ENCODE data around the gene TCEAL5.
"Not testable (repeated sequence)": the region's sequence is repeated elsewhere in the genome, so short reads cannot be mapped to it uniquely, and the experiment has no call there.

Gene TCEAL5

DNA sequence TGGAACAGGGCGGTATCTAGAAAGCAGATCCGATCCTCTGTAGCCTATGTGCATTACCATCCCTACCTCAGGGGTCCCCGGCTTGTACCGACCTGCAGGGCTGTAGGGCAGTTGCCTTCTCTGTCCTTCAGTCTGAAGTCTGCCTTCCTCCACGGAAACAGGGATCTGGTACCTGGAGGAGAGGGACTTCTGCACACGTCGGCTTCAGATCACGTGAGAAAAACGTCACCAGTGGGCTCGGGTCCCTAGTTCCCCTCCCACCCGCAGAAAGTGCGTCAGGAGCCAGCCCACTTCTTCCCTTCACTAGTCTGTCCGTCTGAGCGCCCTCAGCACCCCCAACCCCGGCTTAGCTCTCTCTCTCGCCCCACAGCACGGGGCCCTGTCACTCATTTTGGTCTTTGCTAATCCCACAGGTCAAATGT, at the start of gene TCEAL5:
Gene TCEAL5, minus strand, starts transcription at position 170 of the 422 bp plus-strand sequence. CDS start 2,187 bp downstream, outside the sequence.
- no peak for DNase-seq (ENCODE audit: low read depth in 4 of 4, low spot score in 1 of 4)

DNA sequence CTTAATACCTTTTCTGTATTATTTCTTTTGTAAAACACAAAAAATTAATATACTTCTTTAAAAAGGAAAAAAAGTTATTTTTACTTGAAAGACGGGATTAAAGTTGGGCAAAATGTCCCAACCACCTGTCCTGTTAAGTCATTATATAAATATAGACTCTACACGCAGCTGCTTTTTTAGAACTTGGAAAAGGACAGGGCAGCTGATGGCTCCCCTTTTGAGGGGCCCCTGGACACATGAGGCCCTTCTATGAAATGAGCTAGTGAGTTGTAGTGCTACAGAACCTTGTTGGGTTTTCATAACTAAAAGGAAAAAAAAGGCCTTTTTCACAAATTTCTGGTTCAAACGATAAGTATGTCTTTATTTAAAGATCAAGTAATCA, 34.8 kb upstream of the TCEAL5 start:
- no peak for DNase-seq (ENCODE audit: low read depth in 4 of 4, low spot score in 1 of 4)

GRCh38 chrX:103310555-103311398, 34.2 kb upstream of the TCEAL5 start, which contains the start of gene BEX2:
Gene BEX2 (minus strand): TSS chrX:103310990. CDS start chrX:103309976, 1,014 bp downstream.
- DNase-seq (ENCODE audit: low read depth in 4 of 4, low spot score in 1 of 4): peak; percentile 56 to 76 (median 58)

DNA sequence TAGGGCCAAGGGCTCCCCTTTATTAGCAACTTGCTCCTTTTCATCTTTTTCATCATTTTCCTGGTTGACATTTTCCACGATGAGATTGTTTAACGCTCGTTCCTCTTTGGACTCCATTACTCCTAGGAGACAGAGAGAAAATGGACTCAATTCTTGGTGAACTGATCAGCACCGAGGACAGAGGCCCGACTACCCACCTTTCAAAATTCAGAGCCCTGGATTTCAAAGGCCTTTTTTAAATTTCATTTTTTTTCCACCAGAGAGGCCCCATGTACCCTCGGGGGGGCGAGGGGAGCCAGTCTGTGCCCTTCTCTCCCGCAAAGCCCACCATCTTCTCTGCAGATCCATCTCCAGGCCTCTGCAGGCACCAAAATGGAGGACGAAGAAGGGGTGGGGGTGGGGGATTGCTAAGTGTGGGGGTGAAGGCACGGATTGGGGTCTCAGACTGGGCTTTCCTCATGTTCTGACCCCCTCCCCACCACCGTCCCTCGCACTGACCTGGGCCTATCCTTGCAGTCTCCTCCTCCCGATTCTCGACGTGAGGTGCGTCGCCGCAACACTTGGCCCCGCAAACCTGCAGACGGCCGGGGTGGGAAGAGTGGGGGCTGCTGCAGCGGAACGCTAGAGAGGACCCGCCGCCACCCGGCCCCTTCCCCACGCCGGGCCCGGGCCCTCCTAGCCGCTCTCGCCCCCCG, 33.5 kb upstream of the TCEAL5 start:
- no peak for DNase-seq (ENCODE audit: low read depth in 4 of 4, low spot score in 1 of 4)

- not testable (repeated sequence) for DNase-seq (ENCODE audit: low read depth in 4 of 4, low spot score in 1 of 4)
These were observed 29.1 kb upstream of the TCEAL5 start for GRCh38 chrX:103305666-103306065.

- DNase-seq (ENCODE audit: low read depth in 4 of 4, low spot score in 1 of 4): no peak
These were observed 28.2 kb upstream of the TCEAL5 start for GRCh38 chrX:103304705-103305104.

DNA sequence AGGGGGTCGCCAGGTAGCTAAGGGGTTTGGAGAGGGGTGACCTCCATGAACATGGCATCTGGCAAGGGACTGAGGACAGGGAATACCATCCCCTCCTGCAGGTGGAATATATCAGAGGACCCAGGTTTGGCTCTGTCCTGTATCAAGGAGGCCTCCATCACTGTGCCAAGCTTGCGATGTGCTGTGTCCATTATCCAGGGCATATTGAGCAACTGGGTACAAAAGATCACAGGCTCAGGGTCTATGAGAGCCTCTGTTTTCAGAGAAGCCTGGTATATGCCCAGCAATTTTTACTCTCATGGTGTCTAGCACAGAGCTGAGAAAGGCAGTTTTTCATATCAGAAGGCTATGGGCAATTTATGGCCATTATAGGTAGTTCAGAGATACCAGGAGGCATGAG, 16.6 kb upstream of the TCEAL5 start:
- DNase-seq (ENCODE audit: low read depth in 4 of 4, low spot score in 1 of 4): no peak

DNA sequence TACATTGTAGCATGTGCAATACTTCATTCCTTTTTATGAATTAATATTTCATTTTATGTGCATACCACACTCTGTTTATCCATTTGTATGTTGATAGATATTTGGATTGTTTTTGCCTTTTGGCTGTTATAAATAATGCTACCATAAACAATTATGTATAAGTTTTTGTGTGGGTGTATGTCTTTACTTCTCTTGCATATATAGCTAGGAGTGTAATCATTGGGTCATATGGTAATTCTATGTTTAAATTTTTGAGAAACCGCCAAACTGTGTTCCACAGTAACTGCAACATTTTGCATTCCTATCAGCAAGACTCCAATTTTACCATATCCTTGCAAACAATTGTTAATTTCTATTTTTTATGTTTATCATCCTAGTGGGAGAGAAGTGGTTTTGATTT, 3.1 kb upstream of the TCEAL5 start:
- DNase-seq (ENCODE audit: low read depth in 4 of 4, low spot score in 1 of 4): no peak

DNA sequence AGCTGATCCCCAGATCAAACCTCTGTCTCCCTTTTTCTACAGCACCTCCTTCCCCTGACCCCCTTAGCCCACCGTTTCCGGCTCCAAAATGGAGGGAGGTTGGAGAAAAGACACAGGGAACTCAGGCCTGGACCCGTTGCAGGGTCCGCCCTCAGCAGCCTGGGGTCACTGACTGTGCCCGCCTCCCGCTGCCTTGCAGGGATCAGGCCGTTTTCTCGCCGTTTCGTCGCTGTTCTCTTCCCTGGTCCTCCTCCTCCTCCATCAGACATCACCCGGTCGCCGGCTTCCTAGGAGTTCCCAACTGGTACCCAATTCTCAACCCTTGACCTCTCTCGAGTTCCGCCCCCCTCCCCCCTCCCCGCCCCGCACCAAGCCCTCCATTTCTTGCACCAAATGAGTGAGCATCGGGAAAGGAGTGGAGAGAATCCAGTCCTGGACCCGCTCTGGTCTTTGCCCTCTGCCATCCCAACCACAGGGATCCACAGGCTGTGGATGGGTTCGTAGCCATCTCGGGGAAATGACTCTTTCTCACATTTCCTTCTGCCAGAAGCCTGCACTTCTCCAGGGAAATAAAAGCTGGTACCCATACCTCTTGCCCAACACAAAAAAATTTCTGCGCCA, 493 bp downstream of the TCEAL5 start:
- no peak for DNase-seq (ENCODE audit: low read depth in 4 of 4, low spot score in 1 of 4)

DNA sequence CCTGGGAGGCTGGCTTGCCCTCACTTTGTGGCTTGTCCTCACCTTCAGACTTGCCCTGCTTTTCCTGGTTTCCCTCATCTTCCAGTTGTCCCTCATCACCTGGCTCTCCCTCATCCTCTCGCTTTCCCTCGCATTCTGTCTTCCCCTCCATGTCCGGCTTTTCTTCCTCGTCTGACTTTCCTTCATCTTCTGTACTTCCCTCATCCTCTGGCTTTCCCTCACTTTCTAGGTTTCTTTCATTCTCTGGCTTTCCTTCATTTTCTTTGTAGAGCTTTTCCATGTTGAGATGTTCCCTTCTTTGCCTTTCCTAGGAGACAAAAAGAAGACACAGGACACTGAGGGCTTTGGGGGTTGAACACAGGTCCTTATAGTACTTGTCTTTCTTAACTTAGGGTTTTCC, 2.3 kb downstream of the TCEAL5 start:
- DNase-seq (ENCODE audit: low read depth in 4 of 4, low spot score in 1 of 4): no peak

DNA sequence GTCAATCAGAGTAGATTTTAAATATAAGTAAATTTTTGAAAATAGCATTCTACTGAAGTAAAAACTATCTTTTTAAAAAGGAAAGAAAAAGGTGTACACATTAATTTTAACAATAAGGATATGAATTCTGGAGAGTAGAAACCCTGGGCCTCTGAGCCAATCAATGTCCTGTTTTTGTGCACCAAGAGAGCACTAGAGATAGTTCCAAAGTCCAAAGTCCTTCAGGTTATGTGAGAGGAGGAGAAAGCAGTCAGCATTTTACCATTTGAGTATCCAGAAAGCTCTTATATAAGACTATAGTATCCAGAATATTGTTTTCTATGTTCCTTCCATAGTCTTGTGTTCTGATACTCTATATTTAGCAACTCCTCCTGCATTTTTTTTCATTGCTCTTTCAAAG, 18.3 kb downstream of the TCEAL5 start:
- no peak for DNase-seq (ENCODE audit: low read depth in 4 of 4, low spot score in 1 of 4)

GRCh38 chrX:103256651-103257050, 19.9 kb downstream of the TCEAL5 start:
- no peak for DNase-seq (ENCODE audit: low read depth in 4 of 4, low spot score in 1 of 4)

- peak; percentile 17 to 51 (median 34) for DNase-seq (ENCODE audit: low read depth in 4 of 4, low spot score in 1 of 4)
These were observed 21.5 kb downstream of the TCEAL5 start, which contains the start of gene TCEAL8 for GRCh38 chrX:103254921-103255493. Gene TCEAL8 (minus strand): TSS chrX:103255155. CDS start chrX:103253979, 1,176 bp downstream.

- DNase-seq (ENCODE audit: low read depth in 4 of 4, low spot score in 1 of 4): peak in 2 of 4 experiments; percentile 7 to 16
These were observed 22.3 kb downstream of the TCEAL5 start for GRCh38 chrX:103254171-103254824.

DNA sequence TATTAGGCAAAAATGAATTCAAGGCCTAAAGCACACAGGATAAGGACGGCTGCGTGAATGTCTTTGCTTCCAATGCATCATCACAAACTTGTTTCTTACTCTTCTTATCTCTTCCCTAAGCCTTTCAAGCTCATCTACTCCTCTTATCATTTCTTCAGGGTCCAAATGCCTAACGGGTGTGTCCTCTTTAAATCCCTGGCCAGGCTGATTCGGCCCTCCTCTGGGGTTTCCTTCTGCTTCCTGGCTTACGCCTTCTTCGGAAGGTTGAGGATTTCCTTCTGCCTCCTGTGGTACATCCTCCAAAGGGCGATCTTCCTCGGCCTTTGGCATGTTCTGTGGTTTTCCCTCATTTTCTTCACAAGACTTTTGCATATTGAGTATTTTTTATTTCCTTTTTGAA, 22.9 kb downstream of the TCEAL5 start:
- no peak for DNase-seq (ENCODE audit: low read depth in 4 of 4, low spot score in 1 of 4)

- no peak for DNase-seq (ENCODE audit: low read depth in 4 of 4, low spot score in 1 of 4)
These were observed 25.6 kb downstream of the TCEAL5 start for GRCh38 chrX:103250977-103251376.

DNA sequence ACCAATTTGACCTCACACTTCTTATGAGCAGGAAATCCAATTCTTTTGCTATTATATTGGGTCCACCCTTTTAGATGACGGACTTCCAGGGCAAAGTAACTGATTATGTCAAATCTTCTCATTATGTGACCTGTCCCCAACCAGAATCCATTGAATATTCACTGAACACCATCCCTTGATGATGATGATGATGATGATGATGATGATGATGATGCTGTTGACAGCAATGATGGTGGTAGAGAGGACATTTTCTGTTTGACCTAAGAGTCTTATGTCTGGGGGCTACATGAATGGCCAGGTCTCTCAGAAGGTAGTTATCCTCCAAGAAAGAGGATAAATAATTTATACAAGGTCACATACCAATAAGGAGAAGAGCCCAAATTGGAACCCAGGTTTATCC, 26.7 kb downstream of the TCEAL5 start:
- no peak for DNase-seq (ENCODE audit: low read depth in 4 of 4, low spot score in 1 of 4)

- DNase-seq (ENCODE audit: low read depth in 4 of 4, low spot score in 1 of 4): no peak
These were observed 28.0 kb downstream of the TCEAL5 start for GRCh38 chrX:103248553-103248952.

DNA sequence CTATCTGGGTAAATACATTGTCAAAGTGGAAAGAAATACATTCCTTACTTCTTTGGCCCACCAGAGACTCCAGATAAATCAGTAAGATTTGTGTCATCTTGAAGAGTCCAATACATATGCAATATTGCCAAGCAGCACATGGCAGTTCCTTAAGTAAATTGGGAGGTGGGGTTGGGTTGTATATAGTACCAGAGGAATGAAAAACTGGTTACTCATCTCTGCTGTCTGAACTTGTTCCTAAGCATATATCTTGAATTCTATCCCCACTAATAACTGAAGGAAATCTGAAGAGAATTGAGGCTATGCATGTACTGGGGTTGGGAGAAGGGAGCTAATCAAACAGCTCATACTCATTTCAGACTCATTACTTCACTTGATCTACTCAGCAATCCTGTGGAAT, 36.4 kb downstream of the TCEAL5 start:
- no peak for DNase-seq (ENCODE audit: low read depth in 4 of 4, low spot score in 1 of 4)

GRCh38 chrX:103236296-103236695, 40.3 kb downstream of the TCEAL5 start:
- DNase-seq (ENCODE audit: low read depth in 4 of 4, low spot score in 1 of 4): no peak

- DNase-seq (ENCODE audit: low read depth in 4 of 4, low spot score in 1 of 4): not testable (repeated sequence)
These were observed 40.9 kb downstream of the TCEAL5 start for GRCh38 chrX:103235608-103236007.

Measured in stimulated activated CD4-positive, alpha-beta T cell treated with anti-CD3 and anti-CD28 coated beads, Interleukin-1b, Interleukin-23, amount 100 ng/mL, for 24 hours (primary cell).